CD4-positive, CD25-positive, alpha-beta regulatory T cell (primary cell): ENCODE data around the gene TEX19. TPM values are rescaled to one million over a fixed set of nuclear protein-coding genes. Genes with fewer than 3 reads are reported as not detected.

Experiments
- ATAC-seq, 2 donors: fragments of 150-1000 bp; cut with Tn5 transposase; one replicate each; pipeline ENCODE4 v1.10.0; 2021; ENCODE audit warnings: low read depth in 2 of 2, moderate number of reproducible peaks in 2 of 2, moderate library complexity in 1 of 2
- DNase-seq, 3 donors: peaks; one replicate each; pipeline versions ENCODE4 v3.0.0 to v3.0.0-alpha.2; 2012 to 2022; ENCODE audit warnings: mixed read lengths in 1 of 3
- H3K27ac ChIP-seq: one replicate; pipeline ENCODE4 v1.7.0; 2013; ENCODE audit warnings: mild to moderate bottlenecking, low read length; ENCODE audit not compliant: insufficient read depth, poor library complexity, severe bottlenecking
- H3K27me3 ChIP-seq: one replicate; pipeline ENCODE4 v1.7.0; 2013; ENCODE audit warnings: low read length; ENCODE audit not compliant: control insufficient read depth, insufficient read depth
- H3K36me3 ChIP-seq: one replicate; pipeline ENCODE4 v1.7.0; 2013; ENCODE audit warnings: mild to moderate bottlenecking, low read length, moderate library complexity; ENCODE audit not compliant: control insufficient read depth, insufficient read depth
- H3K4me1 ChIP-seq: 2 replicates; pipeline ENCODE4 v1.7.0; 2013; ENCODE audit warnings: mild to moderate bottlenecking, low read length; ENCODE audit not compliant: insufficient read depth, control insufficient read depth, poor library complexity, severe bottlenecking
- H3K4me3 ChIP-seq: one replicate; pipeline ENCODE4 v1.7.0; 2013; ENCODE audit warnings: low read depth, mild to moderate bottlenecking, low read length, moderate library complexity
- H3K9me3 ChIP-seq, 2 experiments: 1 replicate in 1 of 2; 2 replicates in 1 of 2; pipeline ENCODE4 v1.7.0; 2013; ENCODE audit warnings: low read length in 2 of 2, mild to moderate bottlenecking in 1 of 2, moderate library complexity in 1 of 2; ENCODE audit not compliant: control insufficient read depth in 2 of 2
- H3K27ac Mint-ChIP-seq, 3 donors: one replicate each; pipeline ENCODE4 v1.8.0; 2020 to 2022; ENCODE audit warnings: mild to moderate bottlenecking in 3 of 3, mixed read lengths in 3 of 3, moderate library complexity in 2 of 3
- H3K27me3 Mint-ChIP-seq: one replicate; pipeline ENCODE4 v1.8.0; 2022; ENCODE audit warnings: mild to moderate bottlenecking, mixed read lengths
- H3K36me3 Mint-ChIP-seq: one replicate; pipeline ENCODE4 v1.8.0; 2020; ENCODE audit warnings: mixed read lengths
- H3K4me1 Mint-ChIP-seq, 4 donors: one replicate each; pipeline ENCODE4 v1.8.0; 2020 to 2022; ENCODE audit warnings: mixed read lengths in 4 of 4, mild to moderate bottlenecking in 1 of 4
- H3K4me3 Mint-ChIP-seq, 4 donors: one replicate each; pipeline ENCODE4 v1.8.0; 2020 to 2022; ENCODE audit warnings: mild to moderate bottlenecking in 4 of 4, mixed read lengths in 4 of 4, moderate library complexity in 3 of 4
- H3K9me3 Mint-ChIP-seq, 7 donors: one replicate each; pipeline ENCODE4 v1.8.0; 2020 to 2022; ENCODE audit warnings: mixed read lengths in 7 of 7, mild to moderate bottlenecking in 3 of 7, moderate library complexity in 2 of 7
- polyA plus RNA-seq, 4 donors: library from polyadenylated mRNA; unstranded; fragments of 300-500 nt; fragmentation: Illumina TruSeq; gene quantifications; one replicate each; pipeline ENCODE4 v1.2.3, GENCODE V29; 2021
- total RNA-seq: library from RNA; stranded (reverse); gene quantifications from one replicate; pipeline ENCODE4 v1.2.3, GENCODE V29; 2022

TEX19 gene
- total and polyA plus RNA-seq, 5 donors from 2014 or later, result not detected

- peaks cover 4% of the 10 kb centered on the region for H3K27me3 Mint-ChIP-seq
- ATAC-seq, result no peak
These were observed 28.7 kb downstream of the TEX19 start for GRCh38 chr17:82387705-82388106.

GRCh38 chr17:82388223-82388921 is 29.3 kb downstream of the TEX19 start:
- H3K27me3 ChIP-seq, result no peaks in the 10 kb centered on the region
- H3K27ac Mint-ChIP-seq, result no peak overlapping the region
- H3K4me1 Mint-ChIP-seq, result peaks cover 0 to 6% (median 1%) of the 10 kb centered on the region in 4 donors
- H3K9me3 ChIP-seq, result no peaks in the 10 kb centered on the region
- ATAC-seq (no peak), DNase-seq (no peak)
- peaks cover 4% of the 10 kb centered on the region for H3K27me3 Mint-ChIP-seq
- no peak overlapping the region for H3K4me3 ChIP-seq
- H3K4me1 ChIP-seq, result no peaks in the 10 kb centered on the region
- H3K27ac ChIP-seq, result no peak overlapping the region
- no peak overlapping the region for H3K4me3 Mint-ChIP-seq
- no peaks in the 10 kb centered on the region for H3K9me3 Mint-ChIP-seq
- no peaks in the 10 kb centered on the region for H3K36me3 Mint-ChIP-seq
- peaks cover under 1% of the 10 kb centered on the region for H3K36me3 ChIP-seq

More at GRCh38 chr17:82387705-82388106, 28.7 kb downstream of the TEX19 start:
- no peak overlapping the region for H3K4me3 Mint-ChIP-seq
- H3K9me3 ChIP-seq, result no peaks in the 10 kb centered on the region
- H3K36me3 ChIP-seq, result no peaks in the 10 kb centered on the region
- no peaks in the 10 kb centered on the region for H3K27me3 ChIP-seq
- H3K36me3 Mint-ChIP-seq, result no peaks in the 10 kb centered on the region
- no peaks in the 10 kb centered on the region for H3K4me1 ChIP-seq
- H3K27ac Mint-ChIP-seq, result peak overlapping the region in 1 of 3 donors; percentile 25
- no peak overlapping the region for H3K27ac ChIP-seq
- no peaks in the 10 kb centered on the region for H3K9me3 Mint-ChIP-seq
- H3K4me3 ChIP-seq, result no peak overlapping the region
- no peak for DNase-seq
- peaks cover 0 to 6% (median 1%) of the 10 kb centered on the region in 4 donors for H3K4me1 Mint-ChIP-seq

GRCh38 chr17:82388922-82389283 is 29.9 kb downstream of the TEX19 start:
- no peak overlapping the region for H3K27ac ChIP-seq
- H3K9me3 ChIP-seq, result no peaks in the 10 kb centered on the region
- peaks cover 1% of the 10 kb centered on the region for H3K27me3 Mint-ChIP-seq
- ATAC-seq, result no peak
- no peak for DNase-seq
- no peaks in the 10 kb centered on the region for H3K9me3 Mint-ChIP-seq
- peaks cover 0 to 6% (median 1%) of the 10 kb centered on the region in 4 donors for H3K4me1 Mint-ChIP-seq
- H3K27ac Mint-ChIP-seq, result no peak overlapping the region
- peaks cover 2% of the 10 kb centered on the region for H3K36me3 Mint-ChIP-seq
- no peaks in the 10 kb centered on the region for H3K27me3 ChIP-seq
- peaks cover 4% of the 10 kb centered on the region for H3K36me3 ChIP-seq
- no peak overlapping the region for H3K4me3 Mint-ChIP-seq
- H3K4me3 ChIP-seq, result no peak overlapping the region
- no peaks in the 10 kb centered on the region for H3K4me1 ChIP-seq

GRCh38 chr17:82389379-82389778 is 30.3 kb downstream of the TEX19 start:
- Histone ChIP-seq H3K4me1 (no peaks in the 10 kb centered on the region), H3K27me3 (no peaks in the 10 kb centered on the region), H3K9me3 (no peaks in the 10 kb centered on the region), H3K27ac (no peak overlapping the region), H3K36me3 (peaks cover 4% of the 10 kb centered on the region), H3K4me3 (no peak overlapping the region)
- peak overlapping the region in 1 of 3 donors; percentile 14 for H3K27ac Mint-ChIP-seq
- peaks cover 5% of the 10 kb centered on the region for H3K36me3 Mint-ChIP-seq
- DNase-seq, result no peak
- peaks cover 0 to 6% (median 1%) of the 10 kb centered on the region in 4 donors for H3K4me1 Mint-ChIP-seq
- H3K4me3 Mint-ChIP-seq, result no peak overlapping the region
- no peak for ATAC-seq
- H3K27me3 Mint-ChIP-seq, result no peaks in the 10 kb centered on the region
- no peaks in the 10 kb centered on the region for H3K9me3 Mint-ChIP-seq

GRCh38 chr17:82390015-82390859 is 31.2 kb downstream of the TEX19 start:
- H3K4me1 Mint-ChIP-seq, result peaks cover 0 to 6% (median 1%) of the 10 kb centered on the region in 4 donors
- H3K27me3 Mint-ChIP-seq, result no peaks in the 10 kb centered on the region
- DNase-seq, result no peak
- no peak overlapping the region for H3K4me3 Mint-ChIP-seq
- peaks cover 5% of the 10 kb centered on the region for H3K36me3 Mint-ChIP-seq
- no peaks in the 10 kb centered on the region for H3K9me3 ChIP-seq
- H3K27me3 ChIP-seq, result no peaks in the 10 kb centered on the region
- no peaks in the 10 kb centered on the region for H3K4me1 ChIP-seq
- no peak overlapping the region for H3K4me3 ChIP-seq
- H3K27ac ChIP-seq, result no peak overlapping the region
- no peak for ATAC-seq
- H3K9me3 Mint-ChIP-seq, result no peaks in the 10 kb centered on the region
- peaks cover 4% of the 10 kb centered on the region for H3K36me3 ChIP-seq
- H3K27ac Mint-ChIP-seq, result no peak overlapping the region

GRCh38 chr17:82390860-82391435 is 31.9 kb downstream of the TEX19 start:
- H3K4me3 ChIP-seq, result no peak overlapping the region

GRCh38 chr17:82391496-82392066 is 32.5 kb downstream of the TEX19 start:
- Histone ChIP-seq H3K4me3 (no peak overlapping the region), H3K27ac (no peak overlapping the region), H3K9me3 (no peaks in the 10 kb centered on the region), H3K4me1 (no peaks in the 10 kb centered on the region), H3K36me3 (peaks cover 4% of the 10 kb centered on the region), H3K27me3 (no peaks in the 10 kb centered on the region)
- H3K4me1 Mint-ChIP-seq, result peaks cover 0 to 6% (median 4%) of the 10 kb centered on the region in 4 donors
- H3K27ac Mint-ChIP-seq, result no peak overlapping the region
- H3K36me3 Mint-ChIP-seq, result peaks cover 10% of the 10 kb centered on the region
- no peak for ATAC-seq
- no peaks in the 10 kb centered on the region for H3K9me3 Mint-ChIP-seq
- no peak overlapping the region for H3K4me3 Mint-ChIP-seq
- no peaks in the 10 kb centered on the region for H3K27me3 Mint-ChIP-seq
- DNase-seq, result no peak

More at GRCh38 chr17:82390860-82391435, 31.9 kb downstream of the TEX19 start:
- H3K9me3 ChIP-seq, result no peaks in the 10 kb centered on the region
- H3K27me3 ChIP-seq, result no peaks in the 10 kb centered on the region
- no peak overlapping the region for H3K27ac Mint-ChIP-seq
- no peaks in the 10 kb centered on the region for H3K4me1 ChIP-seq
- H3K4me1 Mint-ChIP-seq, result peaks cover 0 to 6% (median 2%) of the 10 kb centered on the region in 4 donors
- DNase-seq, result no peak
- H3K36me3 Mint-ChIP-seq, result peaks cover 5% of the 10 kb centered on the region
- no peak overlapping the region for H3K4me3 Mint-ChIP-seq
- ATAC-seq, result no peak
- H3K27me3 Mint-ChIP-seq, result no peaks in the 10 kb centered on the region
- H3K27ac ChIP-seq, result no peak overlapping the region
- no peaks in the 10 kb centered on the region for H3K9me3 Mint-ChIP-seq
- peaks cover 4% of the 10 kb centered on the region for H3K36me3 ChIP-seq
